ENCODE results near the gene CPNE5.
A peak's percentile ranks its signal among the peaks of the same experiment; 100 is the strongest.
"Not testable (repeated sequence)": the region's sequence is repeated elsewhere in the genome, so short reads cannot be mapped to it uniquely, and the experiment has no call there.

Gene CPNE5

GRCh38 chr6:36743538-36744303 is 95.5 kb downstream of the CPNE5 start:
- ATAC-seq: no peak

DNA sequence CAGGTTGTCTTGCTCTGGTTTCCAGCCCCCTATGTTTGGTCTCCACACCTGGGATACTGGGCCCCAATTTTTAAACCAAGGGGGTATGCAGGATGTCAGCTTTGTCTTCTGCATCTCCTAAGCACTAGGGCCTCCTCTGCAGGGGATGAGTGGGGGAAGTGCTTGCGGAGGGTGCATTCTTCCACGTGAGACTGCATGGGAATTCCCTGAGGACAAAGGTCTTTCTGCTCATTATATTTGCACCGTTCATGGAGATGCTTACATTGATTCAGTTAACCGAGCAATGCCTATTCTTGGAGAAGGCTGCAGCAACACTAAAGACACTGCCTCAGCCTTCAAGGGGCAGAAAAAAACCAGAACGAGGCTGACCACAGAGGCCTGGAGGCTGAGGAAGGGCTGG is 96.2 kb downstream of the CPNE5 start:
- ATAC-seq: no peak

GRCh38 chr6:36742146-36742545 is 97.1 kb downstream of the CPNE5 start:
- no peak for ATAC-seq

- no peak for ATAC-seq
Measured at GRCh38 chr6:36740818-36741179, 98.4 kb downstream of the CPNE5 start.

DNA sequence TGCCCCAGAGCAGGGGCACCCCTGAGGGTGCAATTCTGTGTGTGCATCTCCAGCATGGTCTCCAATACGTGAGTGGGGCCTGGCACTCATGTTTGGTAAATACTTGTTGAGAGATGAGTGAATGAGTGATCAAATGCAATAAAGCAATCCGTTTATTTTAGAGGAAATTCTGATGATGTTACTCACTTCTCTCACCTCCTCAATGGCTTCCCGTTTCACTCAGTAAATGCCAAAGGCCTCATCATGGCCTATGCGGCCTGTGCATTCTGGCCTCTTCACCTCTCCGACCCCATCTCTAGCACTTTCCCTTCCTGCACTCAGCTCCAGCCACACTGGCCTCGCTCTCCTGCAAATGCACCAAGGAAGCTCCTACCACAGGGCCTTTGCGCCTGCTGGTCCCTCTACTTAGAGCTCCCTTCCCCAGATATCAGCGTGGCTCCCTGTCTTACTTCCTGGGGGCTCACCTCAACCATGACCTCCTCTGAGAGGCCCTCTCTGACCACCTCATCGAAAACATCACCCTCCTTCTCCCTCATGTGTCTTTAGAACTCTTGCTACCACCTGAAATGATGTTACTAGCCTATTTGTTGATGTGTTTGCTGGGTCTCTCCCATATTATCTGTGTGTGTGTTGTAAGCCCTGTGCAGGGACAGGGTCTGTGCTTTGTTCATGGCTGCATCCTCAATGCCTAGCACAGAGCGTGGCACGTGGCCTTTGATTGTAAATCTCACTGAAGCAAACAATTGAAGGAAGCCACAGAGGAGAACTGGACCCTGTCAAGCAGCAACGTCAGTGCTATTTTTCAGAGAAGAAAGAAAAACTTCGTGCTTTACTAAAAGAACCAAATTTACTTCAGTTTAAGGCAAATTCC is 99.1 kb downstream of the CPNE5 start:
- no peak for ATAC-seq

DNA sequence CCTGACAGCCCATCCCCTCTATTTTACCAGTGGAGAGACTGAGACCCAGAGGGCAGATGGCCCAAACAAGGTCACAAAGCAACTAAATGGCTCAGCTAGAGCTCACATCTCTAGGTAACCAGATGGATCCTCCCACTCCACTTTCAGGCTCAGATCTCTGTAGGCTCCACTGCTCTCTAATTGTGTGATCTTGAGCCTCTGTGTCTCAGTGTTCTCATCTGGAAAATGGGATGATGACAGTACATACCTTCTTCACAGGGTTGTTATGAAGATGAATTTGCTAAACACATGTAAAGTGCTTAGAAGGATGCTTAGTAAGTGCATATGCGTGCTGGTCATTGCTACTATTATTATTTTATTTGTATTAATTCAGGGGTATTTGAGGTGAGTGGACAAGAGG is 101.1 kb downstream of the CPNE5 start:
- ATAC-seq: no peak

GRCh38 chr6:36737043-36737785 is 102.0 kb downstream of the CPNE5 start:
- ATAC-seq: no peak

DNA sequence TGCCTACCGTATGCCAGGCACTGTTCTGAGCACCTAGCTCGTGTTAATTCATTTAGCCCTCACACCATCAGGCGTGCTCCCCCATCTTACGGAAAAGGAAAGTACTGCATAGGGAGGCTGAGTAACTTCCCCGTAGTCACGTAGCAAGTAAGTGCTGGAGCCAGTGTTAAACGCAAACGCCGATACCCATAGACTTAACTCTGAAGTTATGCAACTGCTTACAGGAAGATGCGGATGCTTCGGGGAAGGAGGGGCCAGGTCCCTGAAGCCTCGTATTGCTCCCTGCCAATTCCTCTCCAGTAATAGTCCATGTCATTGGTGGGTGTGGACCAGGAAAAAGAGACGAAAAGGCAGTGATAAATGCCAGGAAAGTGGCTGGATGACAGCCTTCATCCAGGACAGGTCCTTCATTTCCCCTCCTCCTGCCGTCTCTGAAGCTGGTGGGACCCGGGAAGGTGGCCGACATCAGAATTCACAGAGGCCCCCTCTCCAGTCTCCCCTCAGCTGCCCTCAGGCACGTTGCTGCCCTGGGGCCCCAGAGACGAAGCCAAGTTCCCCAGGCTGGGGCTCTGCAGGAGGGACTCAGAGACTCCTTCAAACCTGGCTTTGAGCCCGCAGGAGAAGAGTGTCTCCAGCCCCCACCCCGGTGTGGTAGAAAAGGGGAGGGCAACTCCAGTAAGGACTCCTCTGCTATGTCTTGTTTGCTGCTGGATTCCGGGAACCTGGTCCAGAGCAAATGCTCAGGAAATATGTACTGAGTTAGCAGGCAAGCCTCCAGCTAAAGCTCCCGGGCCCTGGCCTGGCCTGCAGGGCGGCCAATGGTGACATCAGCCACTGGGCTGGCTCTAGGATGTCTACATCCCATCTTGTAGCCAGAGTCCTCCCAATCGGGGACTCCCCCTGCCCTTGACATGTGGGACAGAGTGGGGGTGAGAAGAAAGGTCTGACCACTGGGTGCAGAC is 103.9 kb downstream of the CPNE5 start:
- peak; percentile 80 to 87 for ATAC-seq

DNA sequence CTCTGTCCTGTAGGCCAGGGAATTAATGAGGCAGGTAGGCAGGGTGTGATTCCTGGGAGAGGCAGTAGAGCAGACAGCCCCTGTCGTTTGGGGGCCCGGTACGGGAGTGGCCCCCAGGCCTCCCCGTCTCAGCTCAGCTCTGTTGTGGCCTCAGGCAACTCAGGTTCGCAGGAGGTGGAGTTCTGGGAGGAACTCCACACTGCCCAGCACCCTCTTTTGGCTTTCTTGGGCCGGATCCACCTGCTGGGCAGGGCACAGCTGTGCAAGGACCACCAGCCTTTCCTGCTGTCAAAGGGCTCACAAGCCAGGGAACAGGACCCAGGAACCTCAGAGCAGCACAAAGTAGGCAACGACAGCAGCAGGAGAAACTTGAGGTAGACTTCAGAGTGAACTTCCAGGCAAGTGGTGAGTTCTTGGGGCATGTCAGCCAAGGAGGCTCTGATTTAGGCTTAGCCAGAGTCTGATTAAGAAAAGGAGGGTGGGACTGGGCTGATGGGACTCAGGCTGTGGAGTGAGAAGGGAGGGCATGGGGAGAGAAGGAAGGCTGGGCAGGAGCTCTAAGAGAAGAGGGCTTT is 104.7 kb downstream of the CPNE5 start:
- ATAC-seq: no peak

- no peak for ATAC-seq
Measured at GRCh38 chr6:36733300-36733699, 105.9 kb downstream of the CPNE5 start.

DNA sequence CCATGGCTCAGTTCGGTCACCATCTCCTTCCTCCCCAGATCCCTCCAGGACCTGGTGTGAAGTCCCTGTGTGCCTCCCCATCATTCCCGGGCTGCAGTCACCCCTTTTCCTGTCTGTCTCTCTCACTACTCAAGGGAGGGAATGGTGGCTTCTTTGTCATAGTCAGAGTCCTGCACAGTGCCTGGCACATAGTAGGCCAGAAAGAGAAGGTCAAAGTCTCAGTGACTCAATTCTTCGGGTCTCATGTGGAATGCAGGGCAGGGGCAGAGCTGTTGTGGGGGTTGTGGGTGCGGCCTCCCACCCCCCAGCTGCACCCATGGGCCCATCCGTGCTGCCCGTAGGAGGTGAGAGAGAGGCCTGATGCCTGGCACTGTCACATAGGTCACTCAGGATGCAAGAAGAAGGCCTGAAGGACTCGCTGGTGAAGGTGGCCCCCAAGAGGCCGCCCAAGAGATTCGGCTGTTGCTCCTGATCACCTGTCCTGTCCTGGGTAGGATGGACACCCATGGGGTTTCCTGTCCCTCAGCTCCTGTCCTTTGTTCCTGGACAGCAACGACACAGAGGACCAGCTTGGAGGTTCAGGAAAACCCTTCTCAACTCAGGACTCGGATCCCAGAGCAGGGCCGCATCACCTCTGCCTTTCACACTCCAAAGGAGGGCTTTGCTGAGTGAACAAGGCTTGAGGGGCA is 107.5 kb downstream of the CPNE5 start:
- ATAC-seq: no peak

GRCh38 chr6:36730424-36731380 is 108.5 kb downstream of the CPNE5 start:
- no peak for ATAC-seq

GRCh38 chr6:36729161-36729524 is 110.1 kb downstream of the CPNE5 start:
- ATAC-seq: no peak

- ATAC-seq: no peak
Measured at GRCh38 chr6:36728289-36729160, 110.7 kb downstream of the CPNE5 start.

DNA sequence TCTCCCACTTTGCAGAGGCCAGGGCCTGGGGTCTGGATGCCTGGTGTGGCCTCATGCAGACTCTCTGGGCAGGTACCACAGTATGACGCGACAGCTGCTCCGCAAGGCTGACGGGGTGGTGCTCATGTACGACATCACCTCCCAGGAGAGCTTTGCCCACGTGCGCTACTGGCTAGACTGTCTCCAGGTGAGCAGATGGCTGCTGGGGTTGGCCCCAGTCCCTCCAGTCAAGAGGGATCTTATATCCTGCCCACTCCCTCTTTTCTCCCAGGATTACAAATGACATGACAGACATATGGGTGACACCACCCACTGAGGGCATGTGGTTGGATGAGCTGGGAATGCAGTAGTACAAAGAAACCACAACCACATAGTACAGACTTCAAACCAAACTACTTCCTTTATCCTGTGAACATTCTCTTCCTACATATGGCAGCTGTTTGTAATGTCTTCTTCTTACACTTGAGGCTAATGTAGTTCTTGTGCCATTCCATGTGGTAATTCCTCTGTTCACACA is 111.7 kb downstream of the CPNE5 start:
- ATAC-seq: no peak

DNA sequence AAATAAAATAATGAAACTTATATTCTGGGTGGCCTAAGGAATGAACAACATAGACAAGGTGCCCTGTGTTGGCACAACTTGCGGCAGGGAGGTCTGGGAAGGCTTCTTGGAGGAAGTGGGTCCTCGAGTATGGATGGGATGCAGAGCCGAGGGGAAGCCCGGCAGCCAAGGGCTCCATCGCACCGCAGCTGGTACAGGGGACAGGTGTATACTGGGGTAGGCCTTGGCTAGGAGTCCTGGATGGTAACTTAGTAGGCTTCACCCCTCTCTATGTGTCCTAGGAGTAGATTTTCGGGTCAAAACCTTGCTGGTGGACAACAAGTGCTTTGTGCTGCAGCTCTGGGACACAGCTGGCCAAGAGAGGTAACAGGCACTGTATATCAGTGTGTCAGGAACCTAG is 113.7 kb downstream of the CPNE5 start:
- no peak for ATAC-seq

DNA sequence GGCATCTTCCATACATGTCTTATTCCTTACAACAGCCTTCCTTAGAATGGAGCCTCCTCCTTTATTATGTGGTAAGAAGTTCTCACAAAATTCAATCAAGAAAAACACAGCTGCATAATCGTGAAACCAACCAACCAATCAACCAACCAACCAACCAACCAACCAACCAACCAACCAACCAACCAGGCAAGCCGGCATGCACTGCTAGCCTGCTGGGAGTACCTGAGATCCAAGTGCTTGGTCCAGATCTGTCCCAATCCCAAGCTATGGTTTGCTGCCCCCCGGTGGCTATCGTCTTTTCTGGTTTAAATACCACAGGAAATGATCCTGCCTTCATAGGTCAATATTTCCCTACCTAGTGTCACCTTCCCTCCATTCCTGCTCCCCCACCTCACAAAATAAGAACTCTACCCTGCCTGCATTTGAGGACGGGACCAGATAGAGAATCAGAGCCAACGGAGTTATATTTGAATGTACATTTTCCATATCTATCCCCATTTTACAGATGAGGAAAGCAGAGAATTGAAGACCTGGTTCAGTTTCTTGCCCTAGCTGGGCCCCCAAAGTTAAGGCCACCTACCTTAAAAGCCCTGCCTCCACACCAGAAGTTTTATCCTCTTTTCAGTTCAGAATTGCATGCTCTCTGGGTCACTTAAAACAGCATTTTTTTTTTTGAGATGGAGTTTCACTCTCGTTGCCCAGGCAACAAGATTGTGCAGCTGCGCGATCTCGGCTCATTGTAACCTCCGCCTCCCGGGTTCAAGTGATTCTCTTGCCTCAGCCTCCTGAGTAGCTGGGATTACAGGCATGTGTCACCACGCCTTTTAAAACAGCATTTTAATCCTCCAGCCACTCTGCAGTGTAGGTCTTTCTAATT is 114.5 kb downstream of the CPNE5 start:
- no peak for ATAC-seq

DNA sequence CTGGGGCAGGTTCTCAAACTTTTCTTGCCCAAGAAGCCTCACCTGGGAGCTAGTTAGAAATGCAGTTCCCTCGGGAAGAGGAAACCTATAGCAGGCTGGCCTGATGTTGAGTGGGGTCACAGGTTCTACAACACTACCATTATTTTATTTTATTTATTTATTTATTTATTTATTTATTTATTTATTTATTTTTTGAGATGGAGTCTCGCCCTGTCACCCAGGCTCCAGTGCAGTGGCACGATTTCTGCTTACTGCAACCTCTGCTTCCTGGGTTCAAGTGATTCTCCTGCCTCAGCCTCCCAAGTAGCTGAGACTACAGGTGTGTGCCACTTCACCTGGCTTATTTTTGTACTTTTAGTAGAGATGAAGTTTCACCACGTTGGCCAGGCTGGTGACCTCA is 115.3 kb downstream of the CPNE5 start:
- not testable (repeated sequence) for ATAC-seq
